ENCODE results near the gene CDK5RAP2. TPM values are rescaled to one million over a fixed set of nuclear protein-coding genes. Genes with fewer than 3 reads are reported as not detected.

Gene CDK5RAP2
- total RNA-seq, 1 donor from 2014 or later: 54.7 TPM

GRCh38 chr9:120603591-120603990 is 23.6 kb upstream of the CDK5RAP2 start:
- no peaks in the 10 kb centered on the region for H3K27me3 ChIP-seq (ENCODE audit: low read depth)
- ATAC-seq (no peak), DNase-seq (no peak)
- H3K9me3 ChIP-seq: no peaks in the 10 kb centered on the region
- H3K4me1 ChIP-seq: no peaks in the 10 kb centered on the region
- intact Hi-C loops (cut with DNase I): no loop called here
- no peak overlapping the region for H3K27ac ChIP-seq
- no peak for TF ChIP-seq CTCF (IDR thresholded peaks at IDR 0.05)
- peaks cover 43% of the 10 kb centered on the region for H3K36me3 ChIP-seq
- no peak overlapping the region for H3K4me3 ChIP-seq

- Histone ChIP-seq H3K27me3 (ENCODE audit: low read depth) (no peaks in the 10 kb centered on the region), H3K9me3 (no peaks in the 10 kb centered on the region), H3K36me3 (peaks cover 39% of the 10 kb centered on the region), H3K27ac (no peak overlapping the region), H3K4me1 (no peaks in the 10 kb centered on the region), H3K4me3 (no peak overlapping the region)
- no peak for TF ChIP-seq CTCF (IDR thresholded peaks at IDR 0.05)
- intact Hi-C loops (cut with DNase I): no loop called here
- ATAC-seq (no peak), DNase-seq (no peak)
Measured at GRCh38 chr9:120603010-120603409, 23.0 kb upstream of the CDK5RAP2 start.

GRCh38 chr9:120593955-120594277 is 13.9 kb upstream of the CDK5RAP2 start:
- H3K27me3 ChIP-seq (ENCODE audit: low read depth): no peaks in the 10 kb centered on the region
- ATAC-seq: no peak
- H3K36me3 ChIP-seq: no peaks in the 10 kb centered on the region
- DNase-seq: no peak
- H3K9me3 ChIP-seq: no peaks in the 10 kb centered on the region
- no peak overlapping the region for H3K27ac ChIP-seq
- no peak for TF ChIP-seq CTCF (IDR thresholded peaks at IDR 0.05)
- no peaks in the 10 kb centered on the region for H3K4me1 ChIP-seq
- no peak overlapping the region for H3K4me3 ChIP-seq
- intact Hi-C loops (cut with DNase I): no loop called here

- no peaks in the 10 kb centered on the region for H3K4me1 ChIP-seq
- no peak for TF ChIP-seq CTCF (IDR thresholded peaks at IDR 0.05)
- H3K9me3 ChIP-seq: no peaks in the 10 kb centered on the region
- ATAC-seq (no peak), DNase-seq (no peak)
- intact Hi-C loops (cut with DNase I): no loop called here
- no peak overlapping the region for H3K27ac ChIP-seq
- H3K36me3 ChIP-seq: no peaks in the 10 kb centered on the region
- no peaks in the 10 kb centered on the region for H3K27me3 ChIP-seq (ENCODE audit: low read depth)
- no peak overlapping the region for H3K4me3 ChIP-seq
Measured at GRCh38 chr9:120593250-120593954, 13.4 kb upstream of the CDK5RAP2 start.

GRCh38 chr9:120592210-120592609 is 12.2 kb upstream of the CDK5RAP2 start:
- no peak for DNase-seq

More at GRCh38 chr9:120592210-120592609, 12.2 kb upstream of the CDK5RAP2 start:
- no peaks in the 10 kb centered on the region for H3K9me3 ChIP-seq
- no peaks in the 10 kb centered on the region for H3K36me3 ChIP-seq
- H3K4me1 ChIP-seq: no peaks in the 10 kb centered on the region
- TF ChIP-seq CTCF (IDR thresholded peaks at IDR 0.05): no peak
- intact Hi-C loops (cut with DNase I): no loop called here
- ATAC-seq: no peak
- no peaks in the 10 kb centered on the region for H3K27me3 ChIP-seq (ENCODE audit: low read depth)
- H3K27ac ChIP-seq: no peak overlapping the region
- no peak overlapping the region for H3K4me3 ChIP-seq
